Measurements from ENCODE around the gene MTG1. TPM values are rescaled to one million over a fixed set of nuclear protein-coding genes. Genes with fewer than 3 reads are reported as not detected.
"Not testable (repeated sequence)": the region's sequence is repeated elsewhere in the genome, so short reads cannot be mapped to it uniquely, and the experiment has no call there.

The MTG1 gene
- total RNA-seq, 1 donor from 2014 or later: 44.0 TPM

DNA sequence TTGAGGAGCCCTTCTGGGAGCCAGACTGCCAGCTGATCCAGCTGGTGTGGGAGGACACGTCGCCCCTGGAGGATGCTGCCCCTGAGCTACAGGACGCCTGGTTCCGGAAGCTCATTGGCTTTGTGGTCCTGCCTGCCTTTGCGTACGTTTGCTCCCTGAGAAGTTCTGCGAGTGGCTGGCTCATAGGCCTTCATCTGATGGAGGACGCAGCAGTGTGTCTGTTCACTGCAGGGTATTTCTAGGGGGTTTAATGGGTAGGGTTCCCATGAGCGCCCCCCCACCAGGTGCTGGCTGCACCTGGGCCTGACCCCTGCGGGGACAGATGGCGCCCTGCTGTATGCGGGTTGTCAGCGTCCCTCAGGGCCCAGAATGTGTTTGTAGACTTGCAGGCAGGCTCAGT is 9.9 kb upstream of the MTG1 start:
- no peaks in the 10 kb centered on the region for H4K20me1 ChIP-seq (ENCODE audit: insufficient read depth, low read length)
- H3K9ac ChIP-seq (ENCODE audit: low read length): no peak overlapping the region
- no peaks in the 10 kb centered on the region for H3K27me3 ChIP-seq (ENCODE audit: insufficient read depth, low read length)
- H3K27ac Mint-ChIP-seq (ENCODE audit: unreplicated experiment): no peak overlapping the region
- H3K79me2 ChIP-seq (ENCODE audit: insufficient read depth, low read length): no peaks in the 10 kb centered on the region
- H3K4me1 Mint-ChIP-seq (ENCODE audit: low read depth, unreplicated experiment): no peaks in the 10 kb centered on the region
- H3K4me3 Mint-ChIP-seq (ENCODE audit: unreplicated experiment): no peak overlapping the region
- H3K9me3 ChIP-seq (ENCODE audit: insufficient read depth, low read depth, low read length): no peaks in the 10 kb centered on the region
- peaks cover 8% of the 10 kb centered on the region for H3K36me3 Mint-ChIP-seq (ENCODE audit: low read depth, unreplicated experiment)
- FAIRE-seq: no peak
- H3K9me3 Mint-ChIP-seq (ENCODE audit: unreplicated experiment): no peaks in the 10 kb centered on the region
- H3K27ac ChIP-seq (ENCODE audit: low read depth, low read length): no peak overlapping the region
- no peak for DNase-seq (ENCODE audit: low read depth)
- no peak overlapping the region for H3K4me2 ChIP-seq (ENCODE audit: low read length)
- H3K4me3 ChIP-seq (ENCODE audit: insufficient read depth, low read depth, low read length): no peak overlapping the region
- no peaks in the 10 kb centered on the region for H3K27me3 Mint-ChIP-seq (ENCODE audit: low read depth, unreplicated experiment)
- H3K36me3 ChIP-seq (ENCODE audit: insufficient read depth, low read length): no peaks in the 10 kb centered on the region
- no peaks in the 10 kb centered on the region for H3K4me1 ChIP-seq (ENCODE audit: insufficient read depth, low read length)
- H2AFZ ChIP-seq (ENCODE audit: low read depth, low read length): no peak overlapping the region
- TF ChIP-seq CTCF (IDR thresholded peaks at IDR 0.05; ENCODE audit: insufficient read depth, low read depth, low read length): no peak
- TF ChIP-seq EZH2 (IDR thresholded peaks at IDR 0.05; ENCODE audit: insufficient read depth, low read length): no peak

DNA sequence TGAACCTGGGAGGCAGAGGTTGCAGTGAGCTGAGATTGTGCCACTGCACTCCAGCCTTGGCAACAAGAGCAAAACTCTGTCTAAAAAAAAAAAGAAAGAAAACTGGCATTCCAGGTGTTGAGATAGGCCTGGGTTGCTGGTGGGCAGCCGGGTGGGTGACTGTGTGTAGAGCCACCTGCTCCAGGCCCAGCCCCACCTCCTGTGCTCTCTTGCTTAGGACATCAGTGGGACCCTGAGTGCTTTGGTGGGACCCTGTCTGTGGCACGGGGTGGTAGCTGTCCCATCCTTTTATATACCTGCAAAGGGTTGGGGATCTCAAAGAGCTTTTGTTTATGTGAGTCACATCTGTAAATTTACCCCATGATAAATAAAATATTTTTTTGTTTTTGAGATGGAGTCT is 8.7 kb upstream of the MTG1 start:
- Histone ChIP-seq H3K9ac (ENCODE audit: low read length) (no peak overlapping the region), H3K79me2 (ENCODE audit: insufficient read depth, low read length) (no peaks in the 10 kb centered on the region), H3K9me3 (ENCODE audit: insufficient read depth, low read depth, low read length) (no peaks in the 10 kb centered on the region), H3K4me3 (ENCODE audit: insufficient read depth, low read depth, low read length) (no peak overlapping the region), H3K27me3 (ENCODE audit: insufficient read depth, low read length) (no peaks in the 10 kb centered on the region), H4K20me1 (ENCODE audit: insufficient read depth, low read length) (no peaks in the 10 kb centered on the region), H3K4me2 (ENCODE audit: low read length) (no peak overlapping the region), H3K36me3 (ENCODE audit: insufficient read depth, low read length) (no peaks in the 10 kb centered on the region), H3K4me1 (ENCODE audit: insufficient read depth, low read length) (no peaks in the 10 kb centered on the region), H2AFZ (ENCODE audit: low read depth, low read length) (no peak overlapping the region), H3K27ac (ENCODE audit: low read depth, low read length) (no peak overlapping the region)
- Mint-ChIP-seq H3K36me3 (ENCODE audit: low read depth, unreplicated experiment) (peaks cover 8% of the 10 kb centered on the region), H3K9me3 (ENCODE audit: unreplicated experiment) (no peaks in the 10 kb centered on the region), H3K27me3 (ENCODE audit: low read depth, unreplicated experiment) (no peaks in the 10 kb centered on the region), H3K4me3 (ENCODE audit: unreplicated experiment) (no peak overlapping the region), H3K4me1 (ENCODE audit: low read depth, unreplicated experiment) (no peaks in the 10 kb centered on the region), H3K27ac (ENCODE audit: unreplicated experiment) (no peak overlapping the region)
- no peak for FAIRE-seq
- DNase-seq (ENCODE audit: low read depth): no peak
- TF ChIP-seq CTCF (IDR thresholded peaks at IDR 0.05; ENCODE audit: insufficient read depth, low read depth, low read length) (no peak), EZH2 (IDR thresholded peaks at IDR 0.05; ENCODE audit: insufficient read depth, low read length) (no peak)

- not testable (repeated sequence) for H3K27ac ChIP-seq (ENCODE audit: low read depth, low read length); H3K4me3 Mint-ChIP-seq (ENCODE audit: unreplicated experiment); H3K4me1 Mint-ChIP-seq (ENCODE audit: low read depth, unreplicated experiment); H3K4me3 ChIP-seq (ENCODE audit: insufficient read depth, low read depth, low read length); DNase-seq (ENCODE audit: low read depth); H4K20me1 ChIP-seq (ENCODE audit: insufficient read depth, low read length); H3K27ac Mint-ChIP-seq (ENCODE audit: unreplicated experiment); H3K27me3 Mint-ChIP-seq (ENCODE audit: low read depth, unreplicated experiment); H3K4me2 ChIP-seq (ENCODE audit: low read length); H3K9me3 Mint-ChIP-seq (ENCODE audit: unreplicated experiment); H3K36me3 ChIP-seq (ENCODE audit: insufficient read depth, low read length); H3K27me3 ChIP-seq (ENCODE audit: insufficient read depth, low read length); H3K79me2 ChIP-seq (ENCODE audit: insufficient read depth, low read length); FAIRE-seq; H3K4me1 ChIP-seq (ENCODE audit: insufficient read depth, low read length); H3K9ac ChIP-seq (ENCODE audit: low read length); H3K9me3 ChIP-seq (ENCODE audit: insufficient read depth, low read depth, low read length); H2AFZ ChIP-seq (ENCODE audit: low read depth, low read length)
- H3K36me3 Mint-ChIP-seq (ENCODE audit: low read depth, unreplicated experiment): peaks cover 14% of the 10 kb centered on the region
These were observed 7.0 kb upstream of the MTG1 start for GRCh38 chr10:133386951-133387350.

Measured in astrocyte (in vitro differentiated cells and primary cell).